HG03565 (cell line): ENCODE data around the gene ST6GALNAC3.

Experiments
- ATAC-seq: cut with Tn5 transposase; IDR thresholded peaks from one replicate; pipeline ENCODE4 v1.9.1; 2021; ENCODE audit warnings: mild to moderate bottlenecking, moderate library complexity; ENCODE audit not compliant: unreplicated experiment

The ST6GALNAC3 gene

GRCh38 chr1:76279101-76279748, 204.7 kb downstream of the ST6GALNAC3 start:
- no peak for ATAC-seq

GRCh38 chr1:76281306-76281705, 206.8 kb downstream of the ST6GALNAC3 start:
- no peak for ATAC-seq

GRCh38 chr1:76284842-76285241, 210.3 kb downstream of the ST6GALNAC3 start:
- no peak for ATAC-seq

- no peak for ATAC-seq
These were observed 211.1 kb downstream of the ST6GALNAC3 start for GRCh38 chr1:76285578-76286135.

- no peak for ATAC-seq
These were observed 213.4 kb downstream of the ST6GALNAC3 start for GRCh38 chr1:76287917-76288316.

- no peak for ATAC-seq
These were observed 214.4 kb downstream of the ST6GALNAC3 start for GRCh38 chr1:76288758-76289483.

GRCh38 chr1:76289692-76290091, 215.1 kb downstream of the ST6GALNAC3 start:
- no peak for ATAC-seq

GRCh38 chr1:76290271-76290670, 215.7 kb downstream of the ST6GALNAC3 start:
- no peak for ATAC-seq

- ATAC-seq: no peak
These were observed 216.6 kb downstream of the ST6GALNAC3 start for GRCh38 chr1:76291191-76291590.

- ATAC-seq: no peak
These were observed 217.2 kb downstream of the ST6GALNAC3 start for GRCh38 chr1:76291737-76292136.

GRCh38 chr1:76292418-76293184, 218.1 kb downstream of the ST6GALNAC3 start:
- peak; percentile 31 for ATAC-seq

GRCh38 chr1:76293831-76294230, 219.3 kb downstream of the ST6GALNAC3 start:
- no peak for ATAC-seq

- ATAC-seq: peak; percentile 88
These were observed 220.1 kb downstream of the ST6GALNAC3 start for GRCh38 chr1:76294482-76295194.

- ATAC-seq: no peak
These were observed 223.9 kb downstream of the ST6GALNAC3 start for GRCh38 chr1:76298399-76298798.

- ATAC-seq: no peak
These were observed 224.5 kb downstream of the ST6GALNAC3 start for GRCh38 chr1:76299036-76299435.

GRCh38 chr1:76300556-76300955, 226.0 kb downstream of the ST6GALNAC3 start:
- no peak for ATAC-seq

GRCh38 chr1:76302711-76303339, 228.3 kb downstream of the ST6GALNAC3 start:
- ATAC-seq: no peak

- no peak for ATAC-seq
These were observed 228.8 kb downstream of the ST6GALNAC3 start for GRCh38 chr1:76303340-76303717.

- no peak for ATAC-seq
These were observed 238.8 kb downstream of the ST6GALNAC3 start for GRCh38 chr1:76313304-76313703.

GRCh38 chr1:76314730-76315129, 240.2 kb downstream of the ST6GALNAC3 start:
- ATAC-seq: no peak
